HepG2 (cell line): ENCODE results near the gene GRHPR. TPM values are rescaled to one million over a fixed set of nuclear protein-coding genes. Genes with fewer than 3 reads are reported as not detected.

Source experiments
- ATAC-seq: fragments of 200-7000 bp; cut with Tn5 transposase; 3 replicates; pipeline ENCODE4 v1.9.1; 2020; ENCODE audit warnings: mild to moderate bottlenecking, moderate library complexity
- BruUV-seq: library from RNA; stranded (reverse); fragments of 400-500 nt; replicated peaks from 2 replicates; lab custom pipeline; 2021; lab: Mats Ljungman, UMichigan
- CTCF ChIA-PET: fragments of 300-600 bp; formaldehyde crosslinking; extraction: SDS; loops from one replicate; lab custom pipeline; 2021; ENCODE audit warnings: low total read pairs, inconsistent platforms, low intra/inter-chr PET ratio; lab: Yijun Ruan, JAX
- POLR2A ChIA-PET: fragments of 350-600 bp; sonication (Branson Sonifier 250); formaldehyde crosslinking; loops from one replicate; lab custom pipeline; 2020; ENCODE audit warnings: antibody characterized with exemption, inconsistent platforms; lab: Yijun Ruan, JAX
- DNase-seq: peaks from one replicate; pipeline ENCODE4 v3.0.0-alpha.2; 2015; ENCODE audit warnings: low spot score
- FAIRE-seq: peaks from 3 replicates; lab custom pipeline; 2011; peaks lifted over from hg19 to GRCh38; lab: Jason Lieb, UNC
- H2AFZ ChIP-seq: one replicate; pipeline ENCODE4 v1.6.1; 2011; ENCODE audit warnings: low read length, inconsistent platforms
- H3K27ac ChIP-seq: fragments of 300-600 bp; 3 replicates; pipeline ENCODE4 v1.8.0; 2011; ENCODE audit warnings: mixed run types, mild to moderate bottlenecking, mixed read lengths, low read length, inconsistent platforms; ENCODE audit not compliant: insufficient read depth; ENCODE audit errors: extremely low read length
- H3K27me3 ChIP-seq, 2 experiments: fragments of 200-600 bp in 1 of 2; 2 replicates in 1 of 2; 3 replicates in 1 of 2; pipeline versions ENCODE4 v1.6.0 to v1.8.0; 2011; ENCODE audit warnings: low read length in 2 of 2, mild to moderate bottlenecking in 2 of 2, moderate library complexity in 2 of 2, inconsistent platforms in 1 of 2; ENCODE audit not compliant: insufficient read depth in 2 of 2, control insufficient read depth in 1 of 2
- H3K36me3 ChIP-seq, 2 experiments: fragments of 200-600 bp in 1 of 2; replicated peaks in 1 of 2; 2 replicates in 1 of 2; 3 replicates in 1 of 2; pipeline versions ENCODE4 v1.5.1 to v1.8.0; 2011; ENCODE audit warnings: low read length in 2 of 2, inconsistent platforms in 1 of 2; ENCODE audit not compliant: insufficient read depth in 2 of 2, control insufficient read depth in 1 of 2
- H3K4me1 ChIP-seq: 2 replicates; pipeline ENCODE4 v1.5.1; 2012; ENCODE audit warnings: low read length, inconsistent platforms; ENCODE audit not compliant: insufficient read depth
- H3K4me2 ChIP-seq: 2 replicates; pipeline ENCODE4 v1.6.0; 2011; ENCODE audit warnings: low read depth, low read length, inconsistent platforms
- H3K4me3 ChIP-seq, 3 experiments: fragments of 200-600 bp in 1 of 3; sonication (generic), shearing (Covaris generic) in 1 of 3; replicated peaks in 1 of 3; 2 replicates each; pipeline ENCODE4 v1.5.1; 2011 to 2016; ENCODE audit warnings: low read length in 3 of 3, inconsistent platforms in 2 of 3, low read depth in 2 of 3, mild to moderate bottlenecking in 2 of 3, control low read depth in 1 of 3, mixed read lengths in 1 of 3; ENCODE audit not compliant: insufficient read depth in 1 of 3
- H3K79me2 ChIP-seq: one replicate; pipeline ENCODE4 v1.6.1; 2011; ENCODE audit warnings: low read length, inconsistent platforms; ENCODE audit not compliant: insufficient read depth
- H3K9ac ChIP-seq: 2 replicates; pipeline ENCODE4 v1.6.0; 2011; ENCODE audit warnings: mild to moderate bottlenecking, low read depth, low read length, inconsistent platforms; ENCODE audit not compliant: insufficient read depth
- H3K9me3 ChIP-seq: 2 replicates; pipeline ENCODE4 v1.5.1; 2012; ENCODE audit warnings: mild to moderate bottlenecking, low read length
- H4K20me1 ChIP-seq: 2 replicates; pipeline ENCODE4 v1.6.0; 2011; ENCODE audit warnings: inconsistent platforms, mild to moderate bottlenecking, low read length, moderate library complexity; ENCODE audit not compliant: insufficient read depth
- CCDC6 ChIP-seq: sonication (generic); formaldehyde crosslinking; IDR thresholded peaks from 2 replicates; pipeline ENCODE4 v1.8.1; 2022; ENCODE audit warnings: mild to moderate bottlenecking, missing genetic modification reagents, moderate library complexity
- CENPBD1 ChIP-seq: sonication (generic); formaldehyde crosslinking; IDR thresholded peaks from 2 replicates; pipeline ENCODE4 v1.8.0; 2022; ENCODE audit warnings: missing genetic modification reagents, low read depth, mild to moderate bottlenecking, borderline replicate concordance
- HDAC1 ChIP-seq: sonication (generic); formaldehyde crosslinking; IDR thresholded peaks from 2 replicates; pipeline ENCODE4 v1.5.1; 2020; ENCODE audit warnings: mild to moderate bottlenecking, missing genetic modification reagents
- MAX ChIP-seq: IDR thresholded peaks from 2 replicates; pipeline ENCODE4 v1.6.1; 2012; ENCODE audit warnings: inconsistent platforms
- NR2F1 ChIP-seq, 2 experiments: fragments of 450-650 bp in 1 of 2; formaldehyde crosslinking in 1 of 2; IDR thresholded peaks; 2 replicates each; pipeline versions ENCODE4 v1.5.0 to v1.6.1; 2016 to 2020; ENCODE audit warnings: mild to moderate bottlenecking in 1 of 2, missing compliant biosample characterization in 1 of 2, missing genetic modification reagents in 1 of 2, moderate library complexity in 1 of 2
- SETDB1 ChIP-seq: sonication (generic); formaldehyde crosslinking; IDR thresholded peaks from 2 replicates; pipeline ENCODE4 v1.5.1; 2020; ENCODE audit warnings: missing genetic modification reagents, mild to moderate bottlenecking, borderline replicate concordance
- SP5 ChIP-seq: IDR thresholded peaks from 2 replicates; pipeline ENCODE4 v1.6.1; 2016; ENCODE audit warnings: low read depth, borderline replicate concordance
- SPEN ChIP-seq: sonication (generic); formaldehyde crosslinking; IDR thresholded peaks from 2 replicates; pipeline ENCODE4 v1.5.1; 2020; ENCODE audit warnings: low read depth, mild to moderate bottlenecking, missing genetic modification reagents
- TEAD3 ChIP-seq: optimal IDR thresholded peaks from 2 replicates; pipeline ENCODE3; 2016; ENCODE audit warnings: borderline replicate concordance
- TRIM24 ChIP-seq: sonication (generic); formaldehyde crosslinking; IDR thresholded peaks from 2 replicates; pipeline ENCODE4 v1.8.0; 2022; ENCODE audit warnings: mild to moderate bottlenecking, missing genetic modification reagents
- U2AF2 ChIP-seq: fragments of 200-400 bp; formaldehyde crosslinking; IDR thresholded peaks from 2 replicates; pipeline ENCODE4 v1.6.1; 2017; ENCODE audit warnings: low read depth, mild to moderate bottlenecking, low read length
- ZBTB25 ChIP-seq: IDR thresholded peaks from 2 replicates; pipeline ENCODE4 v1.6.1; 2018; ENCODE audit warnings: missing genetic modification reagents
- ZBTB7B ChIP-seq: sonication (generic); formaldehyde crosslinking; IDR thresholded peaks from 2 replicates; pipeline ENCODE4 v1.4.0; 2020; ENCODE audit warnings: missing genetic modification reagents
- ZNF30 ChIP-seq: sonication (generic); formaldehyde crosslinking; IDR thresholded peaks from 2 replicates; pipeline ENCODE4 v1.5.0; 2020; ENCODE audit warnings: mild to moderate bottlenecking, missing genetic modification reagents
- ZNF460 ChIP-seq: sonication (generic); formaldehyde crosslinking; IDR thresholded peaks from 2 replicates; pipeline ENCODE4 v1.5.1; 2020; ENCODE audit warnings: missing genetic modification reagents, mild to moderate bottlenecking, borderline replicate concordance
- ZNF749 ChIP-seq: sonication (generic); formaldehyde crosslinking; IDR thresholded peaks from 2 replicates; pipeline ENCODE4 v1.8.0; 2022; ENCODE audit warnings: mild to moderate bottlenecking, missing genetic modification reagents, moderate library complexity, borderline replicate concordance
- ZNF772 ChIP-seq: sonication (generic); formaldehyde crosslinking; IDR thresholded peaks from 2 replicates; pipeline ENCODE4 v1.5.0; 2020; ENCODE audit warnings: mild to moderate bottlenecking, missing genetic modification reagents
- WGBS: methylation state at CpG from one replicate; pipeline ENCODE4 v1.1.6; 2017; ENCODE audit warnings: low lambda C conversion rate; 5-methylcytosine and 5-hydroxymethylcytosine counted together
- in situ Hi-C: cut with HindIII; loops from 2 replicates; pipeline ENCODE4 v1.10.0; 2017; ENCODE audit warnings: low pct_unique_long_range_greater_than_20kb; ENCODE audit not compliant: extremely low pct_ligation_motif_present
- intact Hi-C: fragments of 100-400 bp; cut with micrococcal nuclease; formaldehyde crosslinking; loops from one replicate; pipeline ENCODE4 v1.10.0; 2022; ENCODE audit not compliant: unreplicated experiment
- polyA plus RNA-seq, 8 experiments: library from polyadenylated mRNA; depleted of rRNA in 3 of 8; stranded (reverse) in 7 of 8; unstranded in 1 of 8; fragments of >200 nt; fragmentation: Illumina TruSeq in 4 of 8; extraction: Trizol in 4 of 8; gene quantifications; 2 replicates each; pipeline versions ENCODE4 v1.2.1 to v1.2.3, GENCODE V29; 2011 to 2016; ENCODE audit warnings: low read depth in 4 of 8, missing spikeins in 1 of 8, mixed read lengths in 1 of 8; ENCODE audit not compliant: insufficient read depth in 1 of 8
- total RNA-seq, 5 experiments: library from RNA; depleted of rRNA; stranded (reverse); fragments of >200 nt; fragmentation: Illumina TruSeq; extraction: Trizol; gene quantifications; 2 replicates each; pipeline ENCODE4 v1.2.3, GENCODE V29; 2016; ENCODE audit warnings: low read depth in 1 of 5
- TF ChIP-seq, protein P1 (sequence below): IDR thresholded peaks from 2 replicates; pipeline ENCODE4 v1.6.1; 2016; ENCODE audit warnings: mild to moderate bottlenecking, missing biosample characterization, missing genetic modification reagents

GRHPR gene
- total and polyA plus RNA-seq, 2 of the 13 experiments (the other 11 are each of a cell fraction or from before 2014, with no cell fraction given), result 113 to 115 TPM

- TF ChIP-seq NR2F1 (CRISPR knock-in tag; IDR thresholded peaks at IDR 0.05) (no peak), U2AF2 (no peak), TEAD3 (peak; percentile 12), SP5 (no peak), SETDB1 (CRISPR knock-in tag) (no peak)
Observed at GRCh38 chr9:37454238-37454637, 31.7 kb downstream of the GRHPR start (continued).

DNA sequence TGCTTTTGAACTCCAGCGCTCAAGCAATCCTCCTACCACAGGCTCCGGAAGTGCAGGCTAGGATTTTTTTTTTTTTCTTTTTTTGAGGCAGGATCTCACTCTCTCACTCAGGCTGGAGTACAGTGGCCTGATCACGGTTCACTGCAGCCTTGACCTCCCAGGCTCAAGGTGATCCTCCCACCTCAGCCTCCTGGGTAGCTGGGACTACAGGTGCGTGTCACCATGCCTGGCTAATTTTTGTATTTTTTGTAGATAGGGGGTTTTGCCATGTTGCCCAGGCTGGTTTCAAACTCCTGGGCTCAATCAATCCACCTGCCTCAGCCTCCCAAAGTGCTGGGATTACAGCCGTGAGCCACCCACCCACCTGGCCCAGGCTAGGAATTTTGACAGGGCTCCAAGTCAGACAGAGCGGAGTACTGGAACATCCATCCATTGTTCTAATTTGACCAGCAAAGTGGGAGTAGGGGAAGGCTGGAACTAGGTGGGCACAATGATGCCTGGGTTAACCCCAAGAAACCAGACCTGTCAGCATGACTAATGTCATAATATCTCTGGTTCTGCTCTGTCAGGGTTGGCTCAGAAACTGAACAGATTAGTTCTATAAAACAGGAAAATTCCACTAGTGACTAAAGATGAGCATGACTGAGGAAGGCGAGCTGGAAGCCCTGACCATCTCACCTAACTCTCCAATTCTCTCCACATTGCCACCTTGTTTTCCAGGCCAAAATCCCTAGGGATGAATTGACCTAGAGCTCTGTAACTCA lies 33.6 kb downstream of the GRHPR start:
- POLR2A ChIA-PET, result interaction anchor here (2.5 kb wide), 1 partner anchor 10 kb away, joined by 8 read pairs; the partner anchor contains the start of gene ZBTB5
- ATAC-seq (peak; percentile 16; the same call in 2 of the 3 replicates), FAIRE-seq (no peak), DNase-seq (no peak)
- Histone ChIP-seq H3K27me3 (no peaks in the 10 kb centered on the region), H3K36me3 (peaks cover 1 to 3% of the 10 kb centered on the region in 2 experiments; a peak in 1 of 5 replicates), H3K9ac (no peak overlapping the region), H3K4me2 (no peak overlapping the region), H3K9me3 (no peaks in the 10 kb centered on the region), H2AFZ (no peak overlapping the region), H4K20me1 (peaks cover 43% of the 10 kb centered on the region), H3K27ac (peak overlapping the region; percentile 13), H3K4me3 (no peak overlapping the region), H3K79me2 (peaks cover 88% of the 10 kb centered on the region), H3K4me1 (peaks cover 72% of the 10 kb centered on the region)
- CTCF ChIA-PET, result no interaction called here
- in situ Hi-C loops (no loop called here), intact Hi-C loops (no loop called here)
- WGBS, result 57% methylated on average over 5 of the region's 7 CpGs
- no TSS peak for BruUV-seq
- TF ChIP-seq SPEN (CRISPR knock-in tag) (no peak), CENPBD1 (CRISPR knock-in tag) (no peak), ZBTB7B (CRISPR knock-in tag) (no peak), MAX (no peak), ZNF749 (CRISPR knock-in tag) (no peak), ZNF30 (no peak), ZNF460 (CRISPR knock-in tag) (peak; percentile 56; the same call in 1 of the 2 replicates), ZNF772 (CRISPR knock-in tag) (no peak), HDAC1 (CRISPR knock-in tag) (peak; percentile 30; the same call in 1 of the 2 replicates), CCDC6 (no peak), TRIM24 (CRISPR knock-in tag) (no peak), ZBTB25 (no peak)
- TF ChIP-seq, protein P1, sequence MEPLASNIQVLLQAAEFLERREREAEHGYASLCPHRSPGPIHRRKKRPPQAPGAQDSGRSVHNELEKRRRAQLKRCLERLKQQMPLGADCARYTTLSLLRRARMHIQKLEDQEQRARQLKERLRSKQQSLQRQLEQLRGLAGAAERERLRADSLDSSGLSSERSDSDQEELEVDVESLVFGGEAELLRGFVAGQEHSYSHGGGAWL (CRISPR knock-in tag), result no peak
